Pancreas (tissue), 10 donors: Measurements from ENCODE around the gene IMMP2L. TPM values are rescaled to one million over a fixed set of nuclear protein-coding genes. Genes with fewer than 3 reads are reported as not detected.

Experiments used
- ATAC-seq, 4 donors: fragments of 200-7000 bp; cut with Tn5 transposase; one replicate each; pipeline versions ENCODE4 v1.8.0 to v1.9.1; 2020; ENCODE audit warnings: mild to moderate bottlenecking in 4 of 4, moderate library complexity in 4 of 4
- DNase-seq, 6 donors: peaks; one replicate each; pipeline ENCODE4 v3.0.0-alpha.2; 2020
- FAIRE-seq: peaks from 2 replicates; lab custom pipeline; 2012; peaks lifted over from hg19 to GRCh38; lab: Jason Lieb, UNC
- H3K27ac ChIP-seq, 4 donors: fragments of 200-600 bp; sonication (generic); 1 replicate in 3 of 4; 2 replicates in 1 of 4; pipeline versions ENCODE4 v1.5.0 to v1.8.0; 2020
- H3K27me3 ChIP-seq, 4 donors: fragments of 200-600 bp; one replicate each; pipeline ENCODE4 v1.8.0; 2021
- H3K36me3 ChIP-seq, 3 donors: fragments of 200-600 bp; sonication (generic) in 1 of 3; one replicate each; pipeline versions ENCODE4 v1.5.0 to v1.8.0; 2020 to 2021
- H3K4me1 ChIP-seq, 3 donors: fragments of 200-600 bp; one replicate each; pipeline ENCODE4 v1.8.0; 2021
- H3K4me3 ChIP-seq, 4 donors: fragments of 200-600 bp; sonication (generic) in 2 of 4; one replicate each; pipeline versions ENCODE4 v1.5.0 to v1.8.0; 2020 to 2021
- H3K9me3 ChIP-seq, 4 donors: fragments of 200-600 bp; one replicate each; pipeline ENCODE4 v1.8.0; 2021
- WGBS, 2 donors: extraction: QIAGEN DNeasy Blood & Tissue Kit; methylation state at CpG; one replicate each; pipeline ENCODE4 v1.1.7; 2013; 5-methylcytosine and 5-hydroxymethylcytosine counted together
- intact Hi-C, 3 donors: fragments of 100-400 bp; cut with DNase I; formaldehyde crosslinking; loops; one replicate each; pipeline versions ENCODE4 v1.11.1 to v1.14.2; 2022
- polyA plus RNA-seq, 2 donors: library from polyadenylated mRNA; stranded (reverse); fragments of 200-250 nt; gene quantifications; one replicate each; pipeline ENCODE4 v1.2.3, GENCODE V29; 2013
- total RNA-seq, 6 donors: library from RNA; stranded (reverse); fragmentation: NEBNext Ultra II Directional in 4 of 6; extraction: Animal tissue kit (Norgen Biotek cat#: 25700) in 4 of 6; gene quantifications; one replicate each; pipeline versions ENCODE4 v1.2.1 to v1.2.4, GENCODE V29; 2021 to 2023
- TF ChIP-seq, protein P1 (sequence below), 4 donors: fragments of 200-600 bp; sonication (generic) in 3 of 4; IDR thresholded peaks; one replicate each; pipeline versions ENCODE4 v1.5.0 to v1.8.0; 2021; ENCODE audit warnings: antibody characterized with exemption in 4 of 4
- donor health status: healthy with polysubstance abuse.
- donor health status: DM: no; HTN: no; CAD: no; lungs with moderate emphysema.
- donor health status: DM: no; HTN: no; CAD: no.
- donor health status: control.
- donor health status: control.
- donor health status: Bipolar disorder and iron deficiency.
- donor health status: DM: yes; HTN: yes; CAD: no.
- donor health status: DM: no; HTN: no; CAD: no.
- donor health status: DM: no; HTN: no; CAD: no.
- donor health status: DM: yes; HTN: yes; CAD: no.

Gene IMMP2L
- total and polyA plus RNA-seq, 8 donors, result 7.3 to 30.0 (median 12.9) TPM

GRCh38 chr7:111092406-111093236, 469.7 kb downstream of the IMMP2L start:
- intact Hi-C loops, result loop anchor here in 1 of 3 donors (10.0 kb wide), 1 partner anchor 392 kb away; no protein-coding TSS in a partner anchor
- TF ChIP-seq, protein P1, sequence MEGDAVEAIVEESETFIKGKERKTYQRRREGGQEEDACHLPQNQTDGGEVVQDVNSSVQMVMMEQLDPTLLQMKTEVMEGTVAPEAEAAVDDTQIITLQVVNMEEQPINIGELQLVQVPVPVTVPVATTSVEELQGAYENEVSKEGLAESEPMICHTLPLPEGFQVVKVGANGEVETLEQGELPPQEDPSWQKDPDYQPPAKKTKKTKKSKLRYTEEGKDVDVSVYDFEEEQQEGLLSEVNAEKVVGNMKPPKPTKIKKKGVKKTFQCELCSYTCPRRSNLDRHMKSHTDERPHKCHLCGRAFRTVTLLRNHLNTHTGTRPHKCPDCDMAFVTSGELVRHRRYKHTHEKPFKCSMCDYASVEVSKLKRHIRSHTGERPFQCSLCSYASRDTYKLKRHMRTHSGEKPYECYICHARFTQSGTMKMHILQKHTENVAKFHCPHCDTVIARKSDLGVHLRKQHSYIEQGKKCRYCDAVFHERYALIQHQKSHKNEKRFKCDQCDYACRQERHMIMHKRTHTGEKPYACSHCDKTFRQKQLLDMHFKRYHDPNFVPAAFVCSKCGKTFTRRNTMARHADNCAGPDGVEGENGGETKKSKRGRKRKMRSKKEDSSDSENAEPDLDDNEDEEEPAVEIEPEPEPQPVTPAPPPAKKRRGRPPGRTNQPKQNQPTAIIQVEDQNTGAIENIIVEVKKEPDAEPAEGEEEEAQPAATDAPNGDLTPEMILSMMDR (IDR thresholded peaks at IDR 0.05), result no peak
- H3K9me3 ChIP-seq, result no peaks in the 10 kb centered on the region
- DNase-seq (no peak), ATAC-seq (no peak), FAIRE-seq (no peak)
- H3K27me3 ChIP-seq, result no peaks in the 10 kb centered on the region
- peaks cover 0 to 4% (median 0%) of the 10 kb centered on the region in 3 donors for H3K4me1 ChIP-seq
- H3K36me3 ChIP-seq, result no peaks in the 10 kb centered on the region
- WGBS, 2 donors, result 54 to 59% methylated on average over 2 of the region's 2 CpGs
- H3K4me3 ChIP-seq, result no peak overlapping the region
- no peak overlapping the region for H3K27ac ChIP-seq

DNA sequence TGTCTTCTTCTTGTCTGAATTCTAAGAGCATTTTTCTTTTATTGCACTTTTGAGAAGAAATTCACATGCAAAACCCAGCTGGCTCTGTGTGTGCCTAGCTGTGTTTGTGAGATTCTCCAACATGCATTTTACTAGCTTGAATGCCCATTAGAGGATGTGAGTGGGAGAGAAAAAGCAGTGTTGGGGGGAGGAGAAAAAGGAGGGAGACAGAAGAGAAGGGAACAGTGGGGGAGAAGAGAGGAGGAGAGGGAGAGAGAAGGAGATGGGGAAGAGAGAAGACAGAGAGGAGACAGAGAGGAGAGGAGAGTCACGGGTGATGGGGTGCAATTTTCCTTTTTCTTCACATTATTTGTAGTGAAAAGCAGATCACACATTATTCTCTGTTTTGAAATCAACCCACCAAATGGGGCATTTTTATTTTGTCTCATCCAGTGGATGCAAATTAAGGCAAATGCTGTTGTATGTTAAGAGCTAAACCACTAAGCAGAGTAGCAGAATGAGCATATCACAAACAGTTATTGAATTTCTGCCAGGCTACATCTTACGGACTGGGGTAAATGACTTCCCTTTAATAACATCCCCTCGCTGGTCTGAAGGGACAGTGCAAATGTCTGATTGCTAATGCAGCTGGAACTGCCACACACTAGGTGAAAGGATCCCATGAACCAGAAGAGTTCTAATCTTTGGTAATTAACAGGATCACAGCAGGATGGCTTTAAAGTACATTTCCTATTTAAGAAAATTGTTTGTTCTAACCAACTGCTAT, 470.5 kb downstream of the IMMP2L start:
- Histone ChIP-seq H3K27ac (no peak overlapping the region), H3K4me3 (peak overlapping the region in 1 of 4 donors; percentile 13)
- TF ChIP-seq, protein P1 (IDR thresholded peaks at IDR 0.05), result no peak

GRCh38 chr7:111090846-111091245, 471.4 kb downstream of the IMMP2L start, which contains the start of gene LRRN3:
LRRN3 (plus strand) TSS chr7:111091127; CDS start chr7:111122773, 31,646 bp downstream.
- WGBS, 2 donors, result 54 to 55% methylated on average over 6 of the region's 6 CpGs
- FAIRE-seq (no peak), ATAC-seq (peak in 3 of 4 donors; percentile 77 to 90 (median 89))

More for the DNA sequence above, 470.5 kb downstream of the IMMP2L start:
- FAIRE-seq (no peak), ATAC-seq (peak in 2 of 4 donors; percentile 18 to 37), DNase-seq (no peak)
- Histone ChIP-seq H3K36me3 (no peaks in the 10 kb centered on the region), H3K9me3 (no peaks in the 10 kb centered on the region), H3K27me3 (no peaks in the 10 kb centered on the region), H3K4me1 (peaks cover 0 to 4% (median 0%) of the 10 kb centered on the region in 3 donors)
- 50 to 60% methylated on average over 3 of the region's 3 CpGs for WGBS, 2 donors
- intact Hi-C loops, result loop anchor here in 1 of 3 donors (10.0 kb wide), 1 partner anchor 393 kb away; no protein-coding TSS in a partner anchor

DNA sequence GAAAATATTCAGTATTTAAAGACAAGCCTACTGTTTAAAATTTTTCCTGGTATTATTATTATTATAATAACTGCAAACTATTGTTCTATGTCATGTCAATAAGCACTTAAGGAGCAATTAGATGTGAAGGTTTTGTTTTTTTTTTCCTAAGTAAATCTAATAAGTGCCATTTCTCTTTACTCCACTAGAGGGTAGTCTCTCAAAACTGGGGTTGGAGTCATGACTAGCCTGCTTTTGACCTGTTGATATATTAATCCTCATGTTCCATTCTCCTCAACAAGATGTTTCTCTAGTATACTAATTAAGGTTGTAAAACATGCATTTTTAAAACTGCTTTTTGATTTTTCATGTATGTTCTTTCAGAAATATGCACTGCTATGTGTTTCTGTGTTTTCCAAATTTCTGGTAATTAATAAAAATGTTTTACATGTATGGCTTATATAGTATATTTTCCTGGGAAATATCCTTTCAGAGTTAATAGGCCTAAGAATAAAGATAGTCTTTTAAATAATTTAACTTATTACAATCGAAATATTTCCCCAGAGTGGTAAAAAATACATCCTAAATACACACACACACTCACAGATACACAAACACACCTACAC, 472.4 kb downstream of the IMMP2L start:
- H3K27me3 ChIP-seq, result no peaks in the 10 kb centered on the region
- no peak overlapping the region for H3K27ac ChIP-seq
- no peak for DNase-seq
- no peaks in the 10 kb centered on the region for H3K9me3 ChIP-seq
- peak; percentile 43 to 86 (median 82) for ATAC-seq
- H3K36me3 ChIP-seq, result no peaks in the 10 kb centered on the region
- intact Hi-C loops, result loop anchor here in 1 of 3 donors (10.0 kb wide), 1 partner anchor 395 kb away; no protein-coding TSS in a partner anchor
- peak; percentile 96 for FAIRE-seq
- peaks cover 0 to 4% (median 0%) of the 10 kb centered on the region in 3 donors for H3K4me1 ChIP-seq
- H3K4me3 ChIP-seq, result no peak overlapping the region
- TF ChIP-seq, protein P1 (IDR thresholded peaks at IDR 0.05), result peak; percentile 39 to 68 (median 61)
- WGBS, 2 donors, result 27 to 28% methylated on average over 1 of the region's 1 CpG

More at GRCh38 chr7:111090846-111091245, 471.4 kb downstream of the IMMP2L start, which contains the start of gene LRRN3:
- Histone ChIP-seq H3K36me3 (no peaks in the 10 kb centered on the region), H3K27ac (no peak within 1 kb of the TSS), H3K9me3 (no peaks in the 10 kb centered on the region), H3K4me1 (peaks cover 0 to 4% (median 0%) of the 10 kb centered on the region in 3 donors), H3K4me3 (peak within 1 kb of the TSS in 1 of 4 donors; percentile 13), H3K27me3 (no peaks in the 10 kb centered on the region)
- no peak for DNase-seq
- TF ChIP-seq, protein P1 (IDR thresholded peaks at IDR 0.05), result no peak
- intact Hi-C loops, result loop anchor here in 1 of 3 donors (10.0 kb wide), 1 partner anchor 394 kb away; no protein-coding TSS in a partner anchor
